Erythroblast (primary cell): Measurements from ENCODE around the gene ASAP2.

Source experiments
- GATA1 ChIP-seq: IDR thresholded peaks from 2 replicates; pipeline ENCODE4 v1.6.1; 2011; ENCODE audit warnings: low read depth, mild to moderate bottlenecking, control low read depth, low read length, moderate library complexity
- POLR2A ChIP-seq: IDR thresholded peaks from 2 replicates; pipeline ENCODE4 v1.6.1; 2011; ENCODE audit warnings: mild to moderate bottlenecking, low read length

GRCh38 chr2:9336241-9336575 lies 129.6 kb downstream of the ASAP2 start:
- TF ChIP-seq POLR2A: no peak
- TF ChIP-seq GATA1: no peak
